Neural progenitor cell (in vitro differentiated cells): ENCODE results near the gene ANKMY1. TPM values are rescaled to one million over a fixed set of nuclear protein-coding genes. Genes with fewer than 3 reads are reported as not detected.

ENCODE experiments used
- DNase-seq: peaks from one replicate; pipeline ENCODE4 v3.0.0-alpha.2; 2016; ENCODE audit warnings: low spot score
- H2AFZ ChIP-seq: fragments of 200-600 bp; sonication (generic); replicated peaks from 2 replicates; pipeline ENCODE4 v1.6.1; 2016; ENCODE audit warnings: antibody characterized with exemption
- H3F3A ChIP-seq: fragments of 200-600 bp; sonication (generic); 2 replicates; pipeline ENCODE4 v1.6.1; 2016; ENCODE audit warnings: antibody characterized with exemption, low read depth
- H3K27ac ChIP-seq: fragments of 200-600 bp; sonication (generic); 2 replicates; pipeline ENCODE4 v1.5.1; 2016; ENCODE audit warnings: mild to moderate bottlenecking
- H3K27me3 ChIP-seq: fragments of 200-600 bp; sonication (generic); 2 replicates; pipeline ENCODE4 v1.6.1; 2016; ENCODE audit warnings: mild to moderate bottlenecking, moderate library complexity
- H3K36me3 ChIP-seq: fragments of 200-600 bp; sonication (generic); 2 replicates; pipeline ENCODE4 v1.5.1; 2016
- H3K4me1 ChIP-seq: fragments of 200-600 bp; sonication (generic); 2 replicates; pipeline ENCODE4 v1.6.1; 2016; ENCODE audit warnings: mixed run types
- H3K4me2 ChIP-seq: fragments of 200-600 bp; sonication (generic); 2 replicates; pipeline ENCODE4 v1.6.1; 2016
- H3K4me3 ChIP-seq: fragments of 200-600 bp; sonication (generic); 2 replicates; pipeline ENCODE4 v1.5.1; 2016
- H3K79me2 ChIP-seq: fragments of 200-600 bp; sonication (generic); 2 replicates; pipeline ENCODE4 v1.6.1; 2016; ENCODE audit warnings: low read depth
- H3K9ac ChIP-seq: fragments of 200-600 bp; sonication (generic); 2 replicates; pipeline ENCODE4 v1.6.1; 2016
- H3K9me3 ChIP-seq: fragments of 200-600 bp; sonication (generic); 2 replicates; pipeline ENCODE4 v1.5.1; 2016; ENCODE audit warnings: low read depth
- H4K20me1 ChIP-seq: fragments of 200-600 bp; sonication (generic); 2 replicates; pipeline ENCODE4 v1.6.1; 2016; ENCODE audit warnings: low read depth
- H3K27ac Mint-ChIP-seq: 3 replicates; pipeline ENCODE4 v1.8.0; 2021; ENCODE audit warnings: mixed read lengths
- H3K27me3 Mint-ChIP-seq: 2 replicates; pipeline ENCODE4 v1.8.0; 2022; ENCODE audit warnings: low read depth, mild to moderate bottlenecking, inconsistent platforms, moderate library complexity, mixed read lengths; ENCODE audit not compliant: insufficient read depth
- H3K36me3 Mint-ChIP-seq: 3 replicates; pipeline ENCODE4 v1.8.0; 2021; ENCODE audit warnings: mixed read lengths
- H3K4me1 Mint-ChIP-seq: 3 replicates; pipeline ENCODE4 v1.8.0; 2021; ENCODE audit warnings: mixed read lengths
- H3K4me3 Mint-ChIP-seq: 3 replicates; pipeline ENCODE4 v1.8.0; 2021; ENCODE audit warnings: mild to moderate bottlenecking, moderate library complexity, mixed read lengths
- H3K9me3 Mint-ChIP-seq: 3 replicates; pipeline ENCODE4 v1.8.0; 2020; ENCODE audit warnings: mixed read lengths
- CTCF ChIP-seq: fragments of 200-600 bp; sonication (generic); IDR thresholded peaks from 2 replicates; pipeline ENCODE4 v1.5.1; 2017; ENCODE audit warnings: antibody characterized with exemption, mild to moderate bottlenecking
- EZH2 ChIP-seq: fragments of 200-600 bp; sonication (generic); IDR thresholded peaks from 2 replicates; pipeline ENCODE4 v1.6.1; 2017; ENCODE audit warnings: antibody characterized with exemption, mild to moderate bottlenecking, moderate library complexity
- EZH2phosphoT487 ChIP-seq: fragments of 200-600 bp; sonication (generic); IDR thresholded peaks from 2 replicates; pipeline ENCODE4 v1.6.1; 2017; ENCODE audit warnings: antibody characterized with exemption
- total RNA-seq: library from RNA; depleted of rRNA; stranded (reverse); fragments of >200 nt; gene quantifications from 2 replicates; pipeline ENCODE4 v1.2.3, GENCODE V29; 2015; ENCODE audit warnings: low replicate concordance

Gene ANKMY1
- total RNA-seq, 1 donor from 2014 or later: 4.2 TPM

GRCh38 chr2:240576036-240576435, 18.2 kb upstream of the ANKMY1 start:
- Histone ChIP-seq H3K36me3 (no peaks in the 10 kb centered on the region), H3K27me3 (no peaks in the 10 kb centered on the region), H3K27ac (no peak overlapping the region), H3K4me3 (no peak overlapping the region), H3K79me2 (no peaks in the 10 kb centered on the region), H3K4me1 (no peaks in the 10 kb centered on the region), H4K20me1 (peaks cover 31% of the 10 kb centered on the region), H3F3A (no peaks in the 10 kb centered on the region), H2AFZ (no peak overlapping the region), H3K4me2 (no peak overlapping the region), H3K9me3 (no peaks in the 10 kb centered on the region), H3K9ac (no peak overlapping the region)
- DNase-seq: no peak
- no peak overlapping the region for H3K27ac Mint-ChIP-seq
- peaks cover 3% of the 10 kb centered on the region for H3K4me1 Mint-ChIP-seq
- H3K4me3 Mint-ChIP-seq: no peak overlapping the region
- H3K9me3 Mint-ChIP-seq: no peaks in the 10 kb centered on the region
- TF ChIP-seq CTCF: no peak
- TF ChIP-seq EZH2phosphoT487: no peak
- no peak for TF ChIP-seq EZH2
- H3K36me3 Mint-ChIP-seq: peaks cover 2% of the 10 kb centered on the region
- peaks cover 2% of the 10 kb centered on the region for H3K27me3 Mint-ChIP-seq

- Histone ChIP-seq H3F3A (no peaks in the 10 kb centered on the region), H2AFZ (no peak overlapping the region), H3K27ac (no peak overlapping the region), H3K4me2 (no peak overlapping the region), H3K27me3 (peaks cover 2% of the 10 kb centered on the region), H3K79me2 (no peaks in the 10 kb centered on the region), H3K9ac (no peak overlapping the region), H3K9me3 (no peaks in the 10 kb centered on the region), H3K36me3 (no peaks in the 10 kb centered on the region), H4K20me1 (peaks cover 26% of the 10 kb centered on the region), H3K4me1 (no peaks in the 10 kb centered on the region), H3K4me3 (no peak overlapping the region)
- no peaks in the 10 kb centered on the region for H3K36me3 Mint-ChIP-seq
- peaks cover 2% of the 10 kb centered on the region for H3K27me3 Mint-ChIP-seq
- DNase-seq: no peak
- TF ChIP-seq EZH2phosphoT487 (no peak), EZH2 (no peak), CTCF (no peak)
- H3K4me3 Mint-ChIP-seq: no peak overlapping the region
- H3K27ac Mint-ChIP-seq: no peak overlapping the region
- no peaks in the 10 kb centered on the region for H3K9me3 Mint-ChIP-seq
- H3K4me1 Mint-ChIP-seq: peaks cover 3% of the 10 kb centered on the region
Measured at GRCh38 chr2:240575101-240575965, 17.5 kb upstream of the ANKMY1 start.

- Histone ChIP-seq H3K4me3 (no peak overlapping the region), H3K4me1 (no peaks in the 10 kb centered on the region), H3K9ac (no peak overlapping the region), H2AFZ (no peak overlapping the region), H3K4me2 (no peak overlapping the region), H3K36me3 (no peaks in the 10 kb centered on the region), H4K20me1 (peaks cover 21% of the 10 kb centered on the region), H3F3A (no peaks in the 10 kb centered on the region), H3K9me3 (no peaks in the 10 kb centered on the region), H3K79me2 (no peaks in the 10 kb centered on the region), H3K27me3 (peaks cover 10% of the 10 kb centered on the region), H3K27ac (no peak overlapping the region)
- Mint-ChIP-seq H3K27ac (no peak overlapping the region), H3K4me1 (no peaks in the 10 kb centered on the region), H3K9me3 (no peaks in the 10 kb centered on the region), H3K27me3 (peaks cover 2% of the 10 kb centered on the region), H3K36me3 (no peaks in the 10 kb centered on the region), H3K4me3 (no peak overlapping the region)
- no peak for DNase-seq
- no peak for TF ChIP-seq EZH2phosphoT487
- no peak for TF ChIP-seq EZH2
- no peak for TF ChIP-seq CTCF
Measured at GRCh38 chr2:240574386-240575100, 16.8 kb upstream of the ANKMY1 start.
